Nephron (organoid): Measurements from ENCODE around the gene RAB15.

Experiments used
- H3K27ac Mint-ChIP-seq, 3 experiments: 2 replicates each; pipeline ENCODE4 v1.8.0; 2020; ENCODE audit warnings: mixed read lengths in 3 of 3, mild to moderate bottlenecking in 2 of 3, moderate library complexity in 1 of 3
- H3K27me3 Mint-ChIP-seq: 2 replicates; pipeline ENCODE4 v1.8.0; 2021; ENCODE audit warnings: low read depth, mild to moderate bottlenecking, moderate library complexity, mixed read lengths
- H3K36me3 Mint-ChIP-seq: 2 replicates; pipeline ENCODE4 v1.8.0; 2020; ENCODE audit warnings: low read depth, mixed read lengths
- H3K4me1 Mint-ChIP-seq: 2 replicates; pipeline ENCODE4 v1.8.0; 2020; ENCODE audit warnings: mixed read lengths
- H3K4me3 Mint-ChIP-seq, 3 experiments: 2 replicates each; pipeline ENCODE4 v1.8.0; 2020; ENCODE audit warnings: mild to moderate bottlenecking in 3 of 3, mixed read lengths in 3 of 3, moderate library complexity in 2 of 3
- H3K9me3 Mint-ChIP-seq: 2 replicates; pipeline ENCODE4 v1.8.0; 2020; ENCODE audit warnings: mixed read lengths
- CTCF ChIP-seq, 3 experiments: fragments of 200-600 bp; sonication (generic); IDR thresholded peaks; one replicate each; pipeline ENCODE4 v1.5.0; 2021; ENCODE audit warnings: antibody characterized with exemption in 3 of 3; ENCODE audit not compliant: unreplicated experiment in 3 of 3

RAB15 gene

GRCh38 chr14:64923015-64923414 lies 49.1 kb downstream of the RAB15 start:
- H3K36me3 Mint-ChIP-seq: peaks cover 17% of the 10 kb centered on the region
- H3K4me3 Mint-ChIP-seq: no peak overlapping the region
- no peaks in the 10 kb centered on the region for H3K4me1 Mint-ChIP-seq
- no peaks in the 10 kb centered on the region for H3K9me3 Mint-ChIP-seq
- H3K27me3 Mint-ChIP-seq: no peaks in the 10 kb centered on the region
- H3K27ac Mint-ChIP-seq: no peak overlapping the region
- TF ChIP-seq CTCF (IDR thresholded peaks at IDR 0.05; ENCODE audit: unreplicated experiment in 3 of 3): no peak

DNA sequence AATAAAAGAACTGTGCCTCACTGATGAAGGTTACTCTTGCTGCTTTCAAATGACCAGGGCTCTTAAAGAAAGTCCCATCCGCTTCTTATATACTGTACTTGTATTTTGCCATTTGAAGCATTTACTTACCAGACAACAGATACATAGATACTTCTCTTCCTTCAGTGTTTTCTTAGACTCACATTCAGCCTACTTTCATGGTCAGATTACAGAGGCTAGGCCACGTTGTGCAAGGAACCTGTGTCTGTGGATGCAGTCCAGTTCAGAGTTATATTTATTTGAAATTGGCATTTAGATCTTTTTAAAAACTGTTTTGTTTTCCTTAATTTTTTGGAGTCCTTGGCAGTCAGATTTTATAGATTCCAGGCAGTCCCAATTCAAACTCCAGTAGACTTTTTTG lies 51.7 kb downstream of the RAB15 start:
- no peak for TF ChIP-seq CTCF (IDR thresholded peaks at IDR 0.05; ENCODE audit: unreplicated experiment in 3 of 3)
- Mint-ChIP-seq H3K4me3 (peak overlapping the region in 1 of 3 experiments; percentile 1), H3K36me3 (peaks cover 7% of the 10 kb centered on the region), H3K27ac (peak overlapping the region; percentile 3 to 11 (median 6)), H3K9me3 (no peaks in the 10 kb centered on the region), H3K4me1 (peaks cover 13% of the 10 kb centered on the region), H3K27me3 (no peaks in the 10 kb centered on the region)

- no peak overlapping the region for H3K4me3 Mint-ChIP-seq
- no peaks in the 10 kb centered on the region for H3K9me3 Mint-ChIP-seq
- H3K27me3 Mint-ChIP-seq: no peaks in the 10 kb centered on the region
- TF ChIP-seq CTCF (IDR thresholded peaks at IDR 0.05; ENCODE audit: unreplicated experiment in 3 of 3): no peak
- H3K27ac Mint-ChIP-seq: no peak overlapping the region
- peaks cover 6% of the 10 kb centered on the region for H3K36me3 Mint-ChIP-seq
- peaks cover 21% of the 10 kb centered on the region for H3K4me1 Mint-ChIP-seq
Measured at GRCh38 chr14:64919618-64920017, 52.5 kb downstream of the RAB15 start.

GRCh38 chr14:64919215-64919614 lies 52.9 kb downstream of the RAB15 start:
- Mint-ChIP-seq H3K36me3 (peaks cover 4% of the 10 kb centered on the region), H3K27me3 (no peaks in the 10 kb centered on the region), H3K9me3 (no peaks in the 10 kb centered on the region), H3K4me3 (no peak overlapping the region), H3K27ac (no peak overlapping the region), H3K4me1 (peaks cover 23% of the 10 kb centered on the region)
- no peak for TF ChIP-seq CTCF (IDR thresholded peaks at IDR 0.05; ENCODE audit: unreplicated experiment in 3 of 3)

- Mint-ChIP-seq H3K9me3 (no peaks in the 10 kb centered on the region), H3K4me3 (no peak overlapping the region), H3K27me3 (no peaks in the 10 kb centered on the region), H3K4me1 (peaks cover 28% of the 10 kb centered on the region), H3K36me3 (no peaks in the 10 kb centered on the region), H3K27ac (no peak overlapping the region)
- TF ChIP-seq CTCF (IDR thresholded peaks at IDR 0.05; ENCODE audit: unreplicated experiment in 3 of 3): no peak
Measured at GRCh38 chr14:64918216-64918615, 53.9 kb downstream of the RAB15 start.

DNA sequence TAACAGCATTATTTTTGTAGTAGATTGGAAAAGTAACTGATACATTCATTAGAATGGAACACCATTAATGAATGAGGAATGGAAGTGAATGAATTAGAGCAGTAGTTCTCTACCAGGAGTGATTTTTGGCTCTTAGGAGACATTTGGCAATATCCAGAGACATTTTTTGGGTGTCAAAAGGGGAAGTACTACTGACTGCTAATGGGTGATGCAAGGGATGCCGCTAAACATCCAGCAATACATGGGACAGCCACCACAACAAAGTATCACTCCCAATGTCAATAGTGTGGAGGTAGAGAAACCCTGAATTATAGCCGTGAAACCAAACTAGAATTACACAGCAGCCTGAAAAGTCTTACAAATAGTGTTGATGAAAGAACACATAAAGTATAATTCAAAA lies 56.3 kb downstream of the RAB15 start:
- peaks cover 28% of the 10 kb centered on the region for H3K4me1 Mint-ChIP-seq
- peak overlapping the region in 1 of 3 experiments; percentile 80 for H3K27ac Mint-ChIP-seq
- peak overlapping the region; percentile 85 to 90 (median 89) for H3K4me3 Mint-ChIP-seq
- H3K36me3 Mint-ChIP-seq: no peaks in the 10 kb centered on the region
- no peak for TF ChIP-seq CTCF (IDR thresholded peaks at IDR 0.05; ENCODE audit: unreplicated experiment in 3 of 3)
- no peaks in the 10 kb centered on the region for H3K9me3 Mint-ChIP-seq
- H3K27me3 Mint-ChIP-seq: no peaks in the 10 kb centered on the region
